Thoracic aorta (tissue), 2 donors: Measurements from ENCODE around the gene BAZ2B. TPM values are rescaled to one million over a fixed set of nuclear protein-coding genes. Genes with fewer than 3 reads are reported as not detected.

Experiments
- ATAC-seq: fragments of 150-250 bp; one replicate; pipeline ENCODE4 v1.8.0; 2017; ENCODE audit warnings: low read depth; ENCODE audit not compliant: insufficient number of reproducible peaks, low FRiP score
- DNase-seq: peaks from one replicate; pipeline ENCODE4 v3.0.0-alpha.2; 2020; ENCODE audit warnings: low spot score
- H3K27ac ChIP-seq, 2 donors: fragments of 200-600 bp; sonication (generic); 1 replicate in 1 of 2; 2 replicates in 1 of 2; pipeline ENCODE4 v1.5.1; 2016; ENCODE audit warnings: mild to moderate bottlenecking in 2 of 2, moderate library complexity in 2 of 2
- H3K27me3 ChIP-seq: fragments of 200-600 bp; sonication (generic); replicated peaks from 2 replicates; pipeline ENCODE4 v1.6.0; 2016; ENCODE audit warnings: mild to moderate bottlenecking; ENCODE audit not compliant: insufficient read depth
- H3K36me3 ChIP-seq: fragments of 200-600 bp; sonication (generic); one replicate; pipeline ENCODE4 v1.5.1; 2016
- H3K4me1 ChIP-seq, 2 donors: fragments of 200-600 bp; sonication (generic); 1 replicate in 1 of 2; 2 replicates in 1 of 2; pipeline versions ENCODE4 v1.5.1 to v1.6.0; 2016; ENCODE audit warnings: low read depth in 2 of 2, mild to moderate bottlenecking in 1 of 2; ENCODE audit not compliant: control insufficient read depth in 1 of 2
- H3K4me3 ChIP-seq: fragments of 200-600 bp; sonication (generic); 2 replicates; pipeline ENCODE4 v1.5.1; 2016; ENCODE audit warnings: mild to moderate bottlenecking
- H3K9me3 ChIP-seq: fragments of 200-600 bp; sonication (generic); 2 replicates; pipeline ENCODE4 v1.5.1; 2016
- total RNA-seq, 2 donors: library from RNA; depleted of rRNA; stranded (reverse); fragments of >200 nt; gene quantifications; one replicate each; pipeline versions ENCODE4 v1.1.0 to v1.2.3, GENCODE V29; 2016
- TF ChIP-seq, protein P1 (sequence below): fragments of 200-600 bp; sonication (generic); IDR thresholded peaks from one replicate; pipeline ENCODE4 v1.5.1; 2019; ENCODE audit warnings: antibody characterized with exemption

BAZ2B gene
- total RNA-seq, 2 donors from 2014 or later, result 73.8 to 147 TPM

GRCh38 chr2:159446817-159447216 lies 169.5 kb downstream of the BAZ2B start:
- H3K4me3 ChIP-seq, result no peak overlapping the region
- ATAC-seq (no peak), DNase-seq (no peak)
- no peaks in the 10 kb centered on the region for H3K4me1 ChIP-seq
- no peaks in the 10 kb centered on the region for H3K9me3 ChIP-seq
- H3K27me3 ChIP-seq, result no peaks in the 10 kb centered on the region
- no peak overlapping the region for H3K27ac ChIP-seq
- H3K36me3 ChIP-seq, result peaks cover 16% of the 10 kb centered on the region
- TF ChIP-seq, protein P1, sequence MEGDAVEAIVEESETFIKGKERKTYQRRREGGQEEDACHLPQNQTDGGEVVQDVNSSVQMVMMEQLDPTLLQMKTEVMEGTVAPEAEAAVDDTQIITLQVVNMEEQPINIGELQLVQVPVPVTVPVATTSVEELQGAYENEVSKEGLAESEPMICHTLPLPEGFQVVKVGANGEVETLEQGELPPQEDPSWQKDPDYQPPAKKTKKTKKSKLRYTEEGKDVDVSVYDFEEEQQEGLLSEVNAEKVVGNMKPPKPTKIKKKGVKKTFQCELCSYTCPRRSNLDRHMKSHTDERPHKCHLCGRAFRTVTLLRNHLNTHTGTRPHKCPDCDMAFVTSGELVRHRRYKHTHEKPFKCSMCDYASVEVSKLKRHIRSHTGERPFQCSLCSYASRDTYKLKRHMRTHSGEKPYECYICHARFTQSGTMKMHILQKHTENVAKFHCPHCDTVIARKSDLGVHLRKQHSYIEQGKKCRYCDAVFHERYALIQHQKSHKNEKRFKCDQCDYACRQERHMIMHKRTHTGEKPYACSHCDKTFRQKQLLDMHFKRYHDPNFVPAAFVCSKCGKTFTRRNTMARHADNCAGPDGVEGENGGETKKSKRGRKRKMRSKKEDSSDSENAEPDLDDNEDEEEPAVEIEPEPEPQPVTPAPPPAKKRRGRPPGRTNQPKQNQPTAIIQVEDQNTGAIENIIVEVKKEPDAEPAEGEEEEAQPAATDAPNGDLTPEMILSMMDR, result no peak

DNA sequence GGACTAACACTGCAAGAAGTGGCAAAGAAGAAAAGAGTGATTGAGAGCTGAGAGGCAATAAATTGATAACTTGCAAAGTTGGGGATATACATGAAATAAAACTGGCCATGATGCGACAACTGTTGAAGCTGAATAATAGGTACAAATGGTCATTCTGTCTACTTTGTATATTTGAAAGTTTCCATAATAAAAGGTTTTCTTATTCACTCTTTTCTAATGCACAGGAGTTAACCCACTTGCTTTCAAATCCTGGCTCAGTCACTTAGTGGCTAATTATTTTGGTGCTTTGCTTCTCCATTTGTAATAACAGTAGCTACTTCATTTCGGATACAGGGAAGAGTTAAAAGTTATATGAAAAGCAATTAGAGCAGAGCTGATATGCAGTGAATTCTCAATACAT lies 170.1 kb downstream of the BAZ2B start:
- peaks cover 16% of the 10 kb centered on the region for H3K36me3 ChIP-seq
- no peak for ATAC-seq
- no peak for DNase-seq
- H3K4me1 ChIP-seq, result no peaks in the 10 kb centered on the region
- H3K4me3 ChIP-seq, result no peak overlapping the region
- H3K9me3 ChIP-seq, result no peaks in the 10 kb centered on the region
- TF ChIP-seq, protein P1, result no peak
- H3K27ac ChIP-seq, result no peak overlapping the region
- no peaks in the 10 kb centered on the region for H3K27me3 ChIP-seq

DNA sequence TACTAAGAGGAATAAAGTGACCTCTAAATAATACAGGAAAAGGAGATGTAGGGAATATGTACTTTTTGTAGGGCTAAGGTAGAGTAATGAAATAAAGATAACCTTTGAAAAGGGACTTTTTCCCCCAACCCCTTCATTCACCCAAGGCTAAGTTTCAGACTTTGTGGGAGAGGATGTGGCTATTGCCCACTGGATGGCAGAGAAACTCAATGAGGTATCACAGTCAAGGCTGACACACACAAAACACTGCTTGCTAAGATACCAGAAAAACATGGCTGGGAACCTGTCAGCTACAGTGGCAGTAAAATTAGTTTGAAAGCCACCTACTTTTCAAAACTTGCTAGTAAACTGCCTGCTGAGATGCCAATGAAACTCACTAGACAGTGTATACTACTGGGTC lies 171.0 kb downstream of the BAZ2B start:
- ATAC-seq (no peak), DNase-seq (no peak)
- Histone ChIP-seq H3K9me3 (no peaks in the 10 kb centered on the region), H3K4me3 (no peak overlapping the region), H3K27ac (no peak overlapping the region), H3K36me3 (peaks cover 16% of the 10 kb centered on the region), H3K27me3 (no peaks in the 10 kb centered on the region), H3K4me1 (no peaks in the 10 kb centered on the region)
- TF ChIP-seq, protein P1, result no peak

DNA sequence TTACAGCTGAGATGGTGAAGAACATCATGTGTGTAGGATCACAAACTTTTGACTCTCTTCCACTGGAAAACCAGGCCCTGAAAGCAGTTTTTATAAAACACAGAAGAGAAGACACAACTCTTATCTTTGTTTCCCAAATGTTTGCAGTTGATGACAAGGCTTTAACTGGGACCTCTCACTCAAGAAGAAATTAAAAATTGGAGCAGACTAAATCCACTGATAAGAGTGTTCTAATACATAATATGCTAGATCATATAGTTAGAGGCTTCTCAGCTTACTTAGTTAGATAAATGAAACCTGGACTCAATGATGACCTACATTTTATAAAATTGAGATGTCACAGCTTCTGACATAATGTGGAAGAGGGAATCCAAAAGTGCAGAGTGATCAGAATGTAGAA lies 171.6 kb downstream of the BAZ2B start:
- TF ChIP-seq, protein P1, result no peak
- no peak overlapping the region for H3K4me3 ChIP-seq
- DNase-seq, result no peak
- H3K27me3 ChIP-seq, result no peaks in the 10 kb centered on the region
- no peak overlapping the region for H3K27ac ChIP-seq
- no peak for ATAC-seq
- H3K9me3 ChIP-seq, result no peaks in the 10 kb centered on the region
- no peaks in the 10 kb centered on the region for H3K4me1 ChIP-seq
- H3K36me3 ChIP-seq, result peaks cover 16% of the 10 kb centered on the region

DNA sequence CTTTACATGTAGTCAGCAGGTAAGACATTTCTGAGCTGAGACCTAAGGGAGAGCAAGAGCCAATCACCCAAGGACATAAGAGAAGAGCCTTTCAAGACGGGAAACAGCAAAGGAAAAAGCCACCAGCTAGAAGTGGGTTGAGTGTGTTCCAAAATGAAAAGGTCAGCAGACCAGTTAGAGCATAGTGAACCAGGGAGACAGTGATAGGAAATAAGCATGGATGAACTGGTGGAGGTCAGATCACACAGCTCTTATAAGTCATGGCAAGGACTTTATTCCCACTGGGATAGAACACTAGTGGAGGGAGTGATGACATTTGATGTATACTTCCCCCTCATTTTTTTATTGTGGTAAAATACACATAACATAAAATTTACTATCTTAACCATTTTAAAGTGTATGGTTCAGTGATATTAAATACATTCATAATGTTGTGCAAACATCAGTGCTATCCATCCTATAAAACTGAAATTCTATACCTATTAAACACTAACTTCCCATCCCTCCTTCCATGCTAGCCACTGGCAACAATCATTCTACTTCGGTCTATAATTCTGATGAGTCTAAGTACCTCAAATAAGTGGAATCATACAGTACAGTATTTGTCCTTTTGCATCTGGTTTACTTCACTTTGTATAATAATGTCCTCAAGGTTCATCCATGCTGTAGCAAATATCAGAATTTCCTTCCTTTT lies 174.0 kb downstream of the BAZ2B start:
- no peak for DNase-seq
- Histone ChIP-seq H3K27me3 (no peaks in the 10 kb centered on the region), H3K4me1 (no peaks in the 10 kb centered on the region), H3K4me3 (no peak overlapping the region), H3K36me3 (peaks cover 21% of the 10 kb centered on the region), H3K27ac (no peak overlapping the region), H3K9me3 (no peaks in the 10 kb centered on the region)
- no peak for ATAC-seq
- TF ChIP-seq, protein P1, result no peak
